NK-92 treated with Interleukin-12 subunit alpha and Interleukin-12 subunit beta, amount 100 ng/mL, for 24 hours (cell line): Measurements from ENCODE around the gene IGF2BP2.

Experiments
- DNase-seq: peaks from one replicate; lab custom pipeline; 2025; lab: John Stamatoyannopoulos, UW

Gene IGF2BP2

GRCh38 chr3:185764980-185765370 is 59.9 kb downstream of the IGF2BP2 start:
- no peak for DNase-seq

DNA sequence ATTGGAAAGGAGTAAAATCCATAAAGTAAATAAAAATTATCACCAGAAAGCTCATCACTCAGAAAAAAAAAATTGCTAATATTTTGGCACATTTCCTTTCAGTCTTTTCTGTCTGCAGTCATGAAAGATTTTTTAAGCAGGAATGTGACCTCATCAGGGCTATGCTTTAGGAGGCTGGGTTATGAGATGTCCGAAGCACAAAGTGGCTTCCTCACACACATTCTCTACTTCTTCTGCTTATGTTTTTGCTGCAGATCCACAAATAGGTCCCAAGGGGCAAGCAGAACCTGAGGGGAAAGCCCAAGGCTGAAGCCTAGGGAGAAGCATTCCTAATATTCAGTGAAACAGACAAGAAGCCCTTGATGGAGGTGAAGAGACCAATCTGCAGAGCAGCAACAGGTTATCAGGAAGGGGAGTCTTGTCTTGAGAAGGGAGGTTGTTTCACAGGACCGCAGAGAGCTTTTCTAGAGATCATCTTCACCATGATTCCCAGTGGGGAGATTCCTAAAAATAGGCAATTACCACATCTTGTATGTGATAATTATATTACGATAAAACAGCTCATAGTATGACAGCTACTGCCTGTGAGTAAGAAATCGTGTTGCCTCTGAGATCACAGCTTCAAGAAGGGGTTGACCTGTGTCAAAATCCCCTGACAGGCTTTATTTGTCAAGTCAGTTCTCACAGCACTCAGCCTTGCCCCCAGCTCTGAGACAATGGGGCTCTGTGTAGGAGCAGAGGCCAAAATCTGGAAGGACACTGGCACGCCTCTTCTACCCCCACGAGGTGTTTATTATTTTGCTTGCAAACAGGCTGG is 60.5 kb downstream of the IGF2BP2 start:
- DNase-seq: no peak

GRCh38 chr3:185763347-185764005 is 61.4 kb downstream of the IGF2BP2 start:
- DNase-seq: no peak

GRCh38 chr3:185760550-185760949 is 64.3 kb downstream of the IGF2BP2 start:
- no peak for DNase-seq

DNA sequence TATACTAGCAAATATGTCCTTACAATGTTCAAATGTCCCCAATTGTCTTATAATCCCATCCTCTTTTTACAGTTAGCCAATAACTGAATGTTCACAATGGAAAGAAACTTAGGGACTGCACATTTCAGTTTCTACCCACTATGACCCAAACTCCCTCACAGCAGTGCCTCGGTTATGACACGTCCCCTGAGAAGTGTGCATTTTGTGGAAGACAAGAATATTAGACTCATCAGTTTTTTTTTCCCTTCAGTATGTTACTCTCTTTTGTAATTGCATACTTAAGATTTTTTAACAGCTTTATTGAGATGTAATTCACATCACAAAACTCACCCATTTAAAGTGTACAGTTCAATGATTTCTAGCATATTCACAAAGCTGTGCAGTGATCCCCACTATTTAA is 64.8 kb downstream of the IGF2BP2 start:
- no peak for DNase-seq

GRCh38 chr3:185759512-185759911 is 65.3 kb downstream of the IGF2BP2 start:
- DNase-seq: no peak

DNA sequence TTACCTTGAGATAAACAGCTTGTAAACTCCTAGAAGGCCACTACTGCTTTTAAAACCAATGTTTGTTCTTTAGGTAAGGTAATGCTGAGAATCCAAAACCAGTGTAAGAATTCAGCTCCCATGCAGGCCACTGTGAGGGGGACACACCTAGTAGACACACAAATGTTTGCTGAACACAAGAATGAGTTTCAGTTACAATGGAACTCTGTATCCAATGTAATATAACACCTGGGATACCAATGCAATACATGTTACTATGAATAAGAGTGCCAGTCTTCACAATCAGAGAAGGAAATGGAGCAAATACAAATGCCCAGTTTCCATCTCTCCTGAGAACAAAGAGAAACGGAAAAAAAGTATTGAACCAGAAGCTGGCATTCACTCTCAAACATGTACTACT is 65.9 kb downstream of the IGF2BP2 start:
- DNase-seq: no peak

DNA sequence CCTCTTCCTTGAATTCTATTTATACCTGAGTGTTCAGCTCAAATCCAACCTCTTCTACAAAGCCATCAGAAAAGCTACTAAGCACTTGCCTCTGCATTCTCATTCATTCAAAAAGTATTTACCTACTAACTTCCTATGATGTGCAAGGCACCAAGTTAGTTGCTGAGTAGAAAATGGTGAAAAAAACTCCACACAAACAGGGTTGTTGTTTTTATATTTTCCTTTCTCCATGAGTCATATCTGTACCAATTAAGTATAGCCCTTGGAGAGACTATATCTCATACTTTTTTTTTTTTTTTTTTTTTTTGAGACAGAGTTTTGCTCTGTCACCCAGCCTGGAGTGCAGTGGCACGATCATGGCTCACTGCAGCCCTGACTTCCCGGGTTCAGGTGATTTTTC is 67.7 kb downstream of the IGF2BP2 start:
- no peak for DNase-seq

DNA sequence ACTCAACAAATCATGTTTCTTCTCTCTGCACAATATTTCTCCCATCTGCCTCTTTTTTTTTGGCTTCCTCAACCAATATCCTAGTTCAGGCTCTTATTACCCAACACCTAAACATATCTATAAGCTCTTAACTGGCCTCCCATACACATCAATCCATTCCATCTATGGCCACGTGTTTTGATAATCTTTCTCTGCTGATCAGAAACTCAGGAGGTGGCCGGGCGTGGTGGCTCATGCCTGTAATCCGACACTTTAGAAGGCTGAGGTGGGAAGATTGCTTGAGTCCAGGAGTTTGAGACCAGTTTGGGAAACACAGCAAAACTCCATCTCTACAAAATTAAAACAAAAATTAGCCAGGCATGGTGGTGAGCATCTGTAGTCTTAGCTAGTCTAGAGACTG is 68.4 kb downstream of the IGF2BP2 start:
- no peak for DNase-seq

- no peak for DNase-seq
Observed at GRCh38 chr3:185754920-185755319, 69.9 kb downstream of the IGF2BP2 start.

DNA sequence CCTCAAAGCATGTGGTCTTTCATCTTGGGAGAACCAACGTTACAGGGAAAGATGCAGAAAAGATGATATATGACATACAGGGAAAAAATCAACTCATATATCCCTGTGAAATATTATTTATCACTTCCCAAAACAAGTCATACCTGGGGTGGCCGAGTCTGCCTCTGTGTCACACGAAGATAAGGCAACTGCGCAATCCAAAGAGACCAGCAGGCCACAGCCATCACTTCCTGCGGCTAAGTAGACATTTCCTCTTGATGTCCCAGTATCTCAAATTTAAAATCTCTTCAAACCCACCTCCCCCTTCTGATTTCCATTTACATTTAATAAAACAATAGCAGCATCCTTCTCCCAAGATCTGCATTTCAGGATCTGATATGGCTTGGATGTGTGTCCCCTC is 71.5 kb downstream of the IGF2BP2 start:
- no peak for DNase-seq

DNA sequence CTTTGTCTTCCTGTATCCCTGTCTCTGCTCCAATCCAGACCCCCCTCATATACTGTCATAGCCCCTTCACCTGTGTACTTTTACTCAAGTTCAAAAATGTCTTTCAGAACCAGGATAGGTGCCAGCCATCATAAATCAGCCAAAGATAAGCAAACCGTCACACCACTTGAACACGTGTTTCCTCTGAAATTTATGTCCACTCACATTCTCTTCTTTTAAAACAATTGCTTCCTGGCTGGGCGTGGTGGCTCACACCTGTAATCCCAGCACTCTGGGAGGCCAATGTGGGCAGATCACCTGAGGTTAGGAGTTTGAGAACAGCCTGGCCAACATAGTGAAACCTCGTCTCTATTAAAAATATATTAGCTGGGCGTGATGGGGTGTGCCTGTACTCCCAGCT is 74.1 kb downstream of the IGF2BP2 start:
- no peak for DNase-seq

DNA sequence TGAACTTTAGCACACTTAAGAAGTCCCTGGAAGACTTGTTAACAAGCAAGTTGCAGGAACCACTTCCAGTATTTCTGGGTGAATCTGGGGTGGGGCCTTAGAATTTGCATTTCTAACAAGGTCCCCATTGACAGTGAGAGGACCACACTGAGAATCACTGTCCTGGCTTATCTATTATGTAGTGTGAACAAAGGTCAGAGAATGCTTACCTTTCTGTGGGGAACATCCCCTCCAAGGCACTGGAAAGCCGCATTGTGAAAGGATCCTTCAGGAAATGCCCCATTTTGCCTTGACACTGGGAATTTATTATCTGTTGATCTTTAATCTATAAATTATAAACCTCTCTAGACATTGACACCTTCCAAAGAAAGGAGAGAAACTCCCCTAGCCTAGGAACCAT is 74.8 kb downstream of the IGF2BP2 start:
- DNase-seq: no peak

- DNase-seq: no peak
Observed at GRCh38 chr3:185746470-185746869, 78.4 kb downstream of the IGF2BP2 start.

- DNase-seq: no peak
Observed at GRCh38 chr3:185744997-185745843, 79.6 kb downstream of the IGF2BP2 start.

GRCh38 chr3:185741586-185741985 is 83.3 kb downstream of the IGF2BP2 start:
- no peak for DNase-seq

- no peak for DNase-seq
Observed at GRCh38 chr3:185740133-185740532, 84.7 kb downstream of the IGF2BP2 start.

GRCh38 chr3:185739264-185739701 is 85.6 kb downstream of the IGF2BP2 start:
- DNase-seq: no peak

GRCh38 chr3:185737740-185738680 is 86.8 kb downstream of the IGF2BP2 start:
- no peak for DNase-seq

- no peak for DNase-seq
Observed at GRCh38 chr3:185737020-185737419, 87.8 kb downstream of the IGF2BP2 start.

GRCh38 chr3:185734725-185735096 is 90.1 kb downstream of the IGF2BP2 start:
- no peak for DNase-seq
